Activated CD8-positive, alpha-beta memory T cell treated with anti-CD3 and anti-CD28 coated beads for 48 hours (primary cell): ENCODE measurements around the gene CMKLR1.

ENCODE experiments used
- DNase-seq, 3 experiments: peaks; one replicate each; pipeline ENCODE4 v3.0.0-alpha.2; 2020; ENCODE audit warnings: low read depth in 2 of 3, low spot score in 2 of 3

The CMKLR1 gene

DNA sequence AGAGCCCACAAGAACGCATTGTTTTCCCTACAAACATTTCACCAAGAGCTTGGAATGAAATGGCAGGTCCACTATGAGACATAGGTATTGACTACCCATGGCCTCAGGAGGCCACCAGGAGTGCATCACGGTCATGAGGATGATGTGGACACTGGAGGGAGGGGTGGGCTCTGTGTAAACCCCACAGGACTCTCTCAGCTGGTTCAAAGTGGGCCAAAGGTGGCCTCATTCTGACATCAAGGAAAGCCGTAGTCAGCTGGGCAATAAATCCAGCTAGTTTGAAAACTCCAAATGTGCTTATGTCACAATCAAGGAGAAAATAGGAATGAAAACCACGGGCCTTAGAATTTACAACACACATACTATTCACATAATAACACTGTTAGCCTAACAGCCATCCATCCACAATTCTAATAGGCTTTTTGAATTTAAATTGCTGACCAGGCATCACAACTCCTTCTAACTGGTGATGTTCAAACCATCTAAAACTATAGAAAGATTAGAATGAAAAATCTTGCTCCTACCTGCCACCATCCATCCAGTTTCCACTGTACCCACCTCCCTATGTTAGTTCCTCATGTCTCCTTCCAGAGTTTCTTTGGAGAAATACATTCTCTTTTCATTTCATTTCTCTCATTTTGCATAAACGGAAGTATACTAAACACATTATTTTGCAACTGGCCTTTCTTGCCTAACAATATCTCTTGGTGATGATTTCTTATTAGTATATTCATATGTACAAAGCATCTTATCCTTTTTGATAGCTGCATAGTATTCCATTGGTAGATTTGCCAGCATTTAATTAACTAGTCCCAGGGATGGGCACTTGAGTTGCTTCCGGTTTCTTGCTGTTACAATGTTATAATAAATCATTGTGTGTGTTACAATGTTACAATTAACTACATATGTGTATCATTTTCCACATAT is 21.5 kb downstream of the CMKLR1 start:
- no peak for DNase-seq

DNA sequence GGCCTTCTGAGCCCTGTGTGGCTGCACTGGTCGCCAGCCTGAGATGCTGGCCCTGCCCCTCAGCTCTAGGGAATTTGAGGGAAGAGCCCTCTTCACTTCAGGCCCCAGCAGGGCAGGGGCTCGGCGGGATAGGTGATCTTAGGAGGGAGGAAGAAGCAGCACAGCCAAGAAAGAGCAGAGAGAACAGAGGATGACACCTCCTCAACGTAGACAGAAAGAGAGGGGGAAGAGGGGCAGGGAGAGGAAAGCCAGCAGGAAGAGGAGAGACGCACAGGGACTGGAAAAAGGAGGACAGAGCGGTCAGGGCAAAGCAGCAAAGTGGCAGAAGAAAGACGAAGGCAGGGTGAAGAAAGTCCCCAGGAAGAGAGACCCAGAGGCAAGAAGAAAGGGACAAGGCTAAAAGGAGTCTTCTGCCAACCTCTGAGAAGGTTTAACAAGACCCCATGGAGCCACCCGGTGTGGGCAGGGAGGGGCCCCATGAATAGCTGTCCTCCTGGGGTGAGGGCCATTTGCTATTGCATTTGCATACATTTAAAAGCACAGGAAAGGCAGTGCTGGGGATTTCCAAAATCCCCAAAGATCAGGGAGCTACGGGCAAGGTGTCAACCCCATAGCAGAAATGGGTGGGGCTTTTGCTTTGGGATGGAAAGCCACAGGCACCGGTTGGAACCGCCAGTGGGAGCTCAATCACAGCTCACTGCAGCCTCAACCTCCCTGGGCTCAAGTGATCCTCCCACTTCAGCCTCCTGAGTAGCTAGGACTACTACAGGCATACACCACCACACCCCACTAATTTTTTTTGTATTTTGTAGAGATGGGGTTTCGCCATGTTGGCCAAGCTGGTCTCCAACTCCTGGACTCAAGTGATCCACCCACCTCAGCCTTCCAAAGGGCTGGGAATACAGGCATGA is 22.7 kb downstream of the CMKLR1 start:
- DNase-seq, result no peak

DNA sequence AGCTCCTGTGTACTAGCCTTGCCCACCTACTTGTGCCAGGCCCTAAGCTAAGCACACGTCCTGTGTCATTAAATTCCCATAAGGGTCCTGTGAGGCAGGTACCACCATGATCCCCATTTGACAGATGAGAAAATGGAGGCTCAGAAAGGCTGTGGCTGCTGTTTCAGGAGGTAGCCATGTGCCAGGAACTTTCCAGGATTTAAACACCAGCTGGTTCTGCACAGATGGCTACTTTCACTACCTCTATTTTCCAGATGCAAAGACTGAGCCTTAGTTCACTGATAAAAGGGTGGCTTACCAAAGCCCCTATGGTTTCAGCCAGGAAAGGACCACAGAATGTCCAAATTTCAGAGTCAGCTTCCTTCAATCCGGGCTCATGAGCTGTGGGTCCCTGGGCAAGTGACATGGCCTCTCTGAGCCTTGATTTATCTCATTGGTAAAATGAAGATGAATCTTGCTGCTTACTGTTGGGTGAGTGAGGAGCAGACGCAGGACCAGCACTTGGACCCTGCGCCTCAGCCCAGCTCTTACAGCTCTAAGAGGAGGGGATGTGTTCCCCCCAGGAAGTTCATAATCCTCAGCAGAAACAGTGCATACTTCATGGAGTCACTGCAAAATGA is 23.5 kb downstream of the CMKLR1 start:
- DNase-seq, result no peak

DNA sequence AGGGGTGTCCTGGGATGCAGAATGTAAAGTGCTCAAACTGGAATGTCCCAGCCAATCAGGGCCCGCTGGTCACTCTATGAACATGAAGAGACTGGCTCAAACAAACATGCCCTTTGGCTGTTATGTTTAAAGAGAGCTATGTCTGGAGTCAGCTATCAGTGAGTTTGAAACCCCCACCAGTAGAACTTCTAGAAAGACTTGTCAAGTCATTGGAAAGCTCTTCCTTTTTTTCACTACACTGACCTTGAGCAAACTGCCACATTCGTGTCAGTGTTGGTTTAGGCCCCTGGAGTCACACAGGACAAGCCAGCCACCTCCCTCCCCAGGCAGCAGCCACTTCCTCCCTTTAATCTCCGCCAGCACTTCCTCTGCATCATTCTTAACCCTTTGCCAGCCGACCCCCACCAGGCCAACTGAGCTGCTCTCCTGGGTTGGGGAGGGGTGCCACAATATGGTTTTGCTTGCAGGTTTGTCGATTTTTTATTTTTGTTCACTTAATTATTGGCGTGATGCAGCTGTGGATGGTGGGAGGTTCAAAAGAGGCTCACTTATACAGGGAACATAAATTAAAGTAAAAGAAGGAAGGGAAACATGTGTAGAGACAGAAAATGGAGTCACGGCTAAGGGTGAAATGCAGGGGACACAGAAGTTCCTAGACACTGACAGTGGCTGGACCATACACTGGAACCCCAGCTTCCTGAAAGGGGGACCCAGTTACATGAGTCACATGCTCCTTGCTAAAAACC is 25.3 kb downstream of the CMKLR1 start:
- DNase-seq, result no peak

DNA sequence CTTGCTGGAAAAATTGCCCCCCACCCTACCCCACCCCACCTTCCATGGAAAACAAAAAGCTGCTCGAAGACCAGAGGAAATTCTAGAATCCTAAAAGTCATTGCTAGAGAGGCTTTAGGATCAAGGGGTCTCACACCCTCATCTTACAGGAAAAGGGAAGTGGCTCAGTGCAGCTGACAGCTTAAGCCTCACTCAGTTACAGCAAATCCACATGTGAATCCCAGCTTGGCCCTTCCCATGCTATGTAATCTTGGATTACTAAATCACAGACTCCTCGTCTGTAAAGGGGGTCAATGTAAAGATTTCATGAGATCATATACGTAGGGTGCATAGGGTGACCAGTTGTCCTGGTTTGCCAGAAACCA is 25.9 kb downstream of the CMKLR1 start:
- DNase-seq, result no peak

DNA sequence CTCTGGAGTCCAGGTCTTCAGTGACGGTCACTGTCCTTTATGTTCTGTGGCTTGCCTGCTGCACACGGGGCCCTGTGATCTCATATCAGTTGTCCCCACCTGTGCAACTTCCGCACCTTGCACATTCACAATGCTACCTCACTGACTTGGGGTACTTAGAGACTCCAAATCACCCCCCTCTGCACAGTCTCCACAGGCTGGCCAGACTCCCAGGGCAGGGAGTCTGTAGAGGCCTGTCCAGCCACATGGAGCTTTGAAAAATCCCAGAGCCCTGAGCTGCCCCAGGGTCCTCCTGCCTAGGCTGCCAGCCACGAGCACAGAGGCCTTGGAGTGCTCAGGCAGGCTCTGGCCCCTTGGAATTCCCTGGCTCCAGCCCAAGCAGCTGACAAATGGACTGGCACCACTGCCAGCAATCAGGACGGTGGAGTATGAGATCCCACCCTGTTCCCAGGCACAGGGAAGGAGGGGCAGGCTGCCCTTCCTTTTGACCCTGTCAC is 26.4 kb downstream of the CMKLR1 start:
- DNase-seq, result no peak

DNA sequence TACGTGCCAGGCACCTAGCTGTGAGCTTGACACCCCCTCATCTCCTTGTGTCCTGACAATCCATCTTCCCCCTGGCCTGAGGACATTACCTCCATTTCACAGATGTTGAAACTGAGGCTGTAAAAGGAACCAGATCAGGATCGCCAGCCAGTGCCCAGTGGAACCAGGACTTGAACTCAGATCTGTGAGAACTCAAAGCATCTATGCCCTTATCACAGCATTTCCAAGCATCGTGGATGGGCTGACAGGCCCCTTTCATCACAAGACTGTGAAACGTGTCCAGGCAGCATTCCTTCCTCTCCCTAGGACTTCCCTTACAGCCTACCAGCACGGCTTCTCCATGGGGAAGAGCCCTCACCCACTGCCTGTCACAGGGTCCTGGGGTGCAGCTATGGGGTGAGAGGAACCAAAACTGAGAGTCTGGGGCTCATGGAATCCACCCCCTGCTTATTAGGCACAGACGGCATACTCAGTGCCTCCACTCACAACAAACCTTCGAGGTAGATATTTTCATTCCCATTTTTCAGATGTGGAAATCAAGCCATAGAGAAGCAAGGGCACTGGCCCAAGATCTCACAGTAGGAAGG is 26.9 kb downstream of the CMKLR1 start:
- no peak for DNase-seq

DNA sequence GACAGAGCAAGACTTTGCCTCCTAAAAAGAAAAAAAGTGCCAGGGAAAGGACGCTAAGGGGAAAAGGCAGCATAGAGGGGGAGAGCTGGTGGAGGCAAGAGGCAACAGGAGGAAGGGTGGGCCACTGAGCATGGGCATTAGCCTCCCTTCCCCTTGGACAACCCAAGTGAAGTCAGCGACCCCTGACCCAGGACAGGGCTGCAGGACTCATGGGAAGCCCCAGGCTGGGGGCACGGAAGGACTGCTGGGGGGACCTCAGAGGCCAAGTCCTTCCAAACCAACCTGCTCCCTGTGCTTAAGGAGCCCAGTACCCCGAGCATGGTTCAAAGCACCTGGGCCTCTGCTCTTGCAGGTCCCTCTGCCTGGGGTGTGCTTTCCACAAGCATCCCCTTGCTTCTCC is 27.5 kb downstream of the CMKLR1 start:
- DNase-seq, result no peak

DNA sequence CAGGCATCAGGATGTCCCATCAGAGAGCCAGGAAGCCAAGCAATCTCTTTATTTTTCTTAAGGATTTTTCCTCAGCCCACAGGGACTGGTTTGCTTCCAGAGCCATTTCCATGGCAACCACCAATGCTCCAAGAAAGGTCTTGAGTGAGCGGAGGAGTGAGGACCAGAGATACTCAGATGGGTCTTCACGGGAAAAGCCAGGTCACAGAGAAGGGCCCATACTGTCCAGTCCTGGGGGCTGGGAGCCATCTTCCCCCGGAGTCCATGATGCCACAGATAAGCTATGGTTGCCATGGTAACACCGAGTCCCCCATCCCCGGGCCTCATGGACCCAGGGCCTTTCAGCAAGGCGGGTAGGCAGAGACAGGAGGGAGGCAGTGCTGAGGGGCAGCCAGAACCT is 28.6 kb downstream of the CMKLR1 start:
- DNase-seq, result no peak

DNA sequence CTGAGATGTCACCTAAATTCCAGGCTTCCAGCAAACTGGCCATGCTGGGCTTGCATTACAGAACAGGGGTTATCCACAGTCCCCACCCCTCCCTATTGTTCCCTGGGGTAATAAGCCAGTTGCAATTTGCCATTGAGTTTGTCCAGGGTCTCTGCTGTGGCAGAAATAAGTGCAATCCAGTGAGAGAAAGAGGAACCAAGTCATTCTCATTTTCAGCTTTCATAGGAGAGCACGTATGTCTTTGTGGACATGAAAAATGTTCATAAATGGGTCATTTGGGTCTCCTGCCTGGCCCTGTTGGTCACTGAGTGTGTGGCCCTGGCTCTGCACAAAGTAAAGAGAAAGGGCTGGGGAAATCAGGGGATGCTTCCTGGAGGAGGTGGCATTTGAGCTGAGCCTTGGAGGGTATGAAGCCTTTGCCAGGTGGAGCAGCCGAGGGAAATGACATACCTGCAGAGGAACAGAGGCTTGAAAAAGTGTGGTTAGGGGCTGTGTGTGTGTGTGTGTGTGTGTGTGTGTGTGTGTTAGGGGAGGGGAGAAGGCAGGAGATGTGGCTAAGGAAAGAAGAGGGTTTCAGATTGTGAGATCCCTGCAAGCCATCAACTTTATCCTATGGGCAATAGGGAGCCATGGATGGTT is 29.3 kb downstream of the CMKLR1 start:
- no peak for DNase-seq

DNA sequence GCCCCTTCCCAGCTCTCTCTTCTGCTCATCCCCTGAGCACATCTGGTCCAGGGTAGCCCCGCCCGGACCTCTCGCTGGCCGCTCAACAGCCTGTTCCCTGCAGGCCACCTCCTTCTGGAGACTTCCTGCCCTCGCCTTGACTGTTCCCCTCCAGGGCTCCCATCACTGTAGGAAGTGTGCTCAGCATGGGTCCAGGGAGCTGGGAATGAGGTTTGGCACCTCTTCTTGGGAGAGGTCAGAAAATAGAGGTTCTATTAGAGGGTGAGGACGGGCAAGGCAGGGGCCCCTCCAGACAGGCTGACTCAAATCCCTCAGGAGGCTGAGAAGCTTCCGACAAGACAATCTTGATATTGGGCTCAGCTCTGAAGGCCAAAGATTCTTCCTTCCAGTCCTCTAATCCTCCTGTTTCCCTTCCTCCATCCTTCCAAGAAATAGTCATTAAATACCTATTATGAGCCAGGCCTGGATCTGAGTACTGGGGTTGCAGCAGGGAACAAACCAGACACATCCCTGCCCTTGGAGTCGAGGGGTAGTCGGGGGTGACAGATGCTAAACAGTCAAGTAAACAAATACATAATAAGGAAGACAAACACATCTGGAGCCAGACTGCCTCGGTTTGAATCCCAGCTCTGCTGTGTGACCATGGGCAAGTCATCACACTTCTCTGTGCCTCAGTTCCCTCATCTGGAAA is 30.6 kb downstream of the CMKLR1 start:
- DNase-seq, result no peak

DNA sequence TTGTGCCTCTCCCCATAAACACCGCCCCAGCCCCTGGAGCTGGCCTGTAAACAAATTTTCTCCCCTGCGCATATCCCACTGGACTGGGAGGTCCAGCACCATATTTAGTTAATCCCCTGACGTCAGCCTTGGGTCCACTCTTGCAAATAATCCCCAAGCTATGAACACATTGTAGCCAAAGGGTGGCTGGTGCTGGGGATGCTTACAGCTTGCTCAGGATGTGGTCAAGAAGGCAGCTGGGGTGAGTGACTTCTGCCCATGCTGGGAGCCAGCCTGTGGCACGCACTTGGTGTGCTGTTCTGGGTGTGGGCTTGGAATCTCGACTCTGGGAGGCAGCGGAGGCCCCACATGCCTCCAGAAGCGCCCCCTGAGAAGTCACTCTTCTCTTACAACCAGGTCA is 32.1 kb downstream of the CMKLR1 start:
- no peak for DNase-seq

DNA sequence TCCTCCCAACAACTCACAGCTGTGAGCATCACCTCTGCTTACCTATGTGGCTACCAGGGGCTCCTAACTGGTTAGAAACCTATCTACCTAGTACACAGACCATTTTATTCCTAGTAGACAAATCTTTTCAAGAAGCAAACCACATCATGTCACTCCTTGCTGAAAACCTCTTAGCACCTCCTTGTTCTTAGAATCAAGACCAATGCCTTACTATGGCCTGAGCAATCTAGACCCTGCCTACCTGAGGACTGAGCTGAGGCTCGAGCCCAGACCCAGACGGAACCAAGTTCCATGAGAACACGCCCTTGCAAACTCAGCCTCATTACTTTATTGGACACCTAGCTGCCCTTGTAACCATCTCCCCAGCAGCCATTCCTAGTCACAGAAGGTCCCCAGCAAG is 32.6 kb downstream of the CMKLR1 start:
- no peak for DNase-seq

DNA sequence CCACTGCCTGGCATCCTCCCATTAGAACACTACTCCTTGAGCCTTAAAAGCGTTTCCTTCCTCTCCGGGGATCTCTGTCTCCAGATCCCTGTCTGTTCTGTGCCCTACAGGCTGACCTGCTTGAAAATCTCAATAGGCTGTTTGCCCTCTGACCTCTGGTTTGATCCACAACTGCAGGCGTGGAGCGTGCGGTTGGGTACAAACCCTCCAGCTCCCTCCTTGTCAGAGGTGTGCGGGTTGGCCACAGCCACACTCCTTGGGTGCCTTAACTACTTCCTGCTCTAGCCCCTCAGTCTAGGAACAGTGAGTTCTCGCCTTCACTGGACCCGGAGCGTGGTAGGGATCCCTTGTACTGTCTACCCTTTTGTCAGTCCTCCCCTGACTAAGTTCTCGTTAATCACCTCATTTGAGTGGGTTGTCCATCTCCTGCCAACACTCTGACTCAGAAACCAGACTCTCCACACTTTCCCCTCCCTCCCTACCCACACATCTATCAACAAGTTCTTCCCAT is 33.1 kb downstream of the CMKLR1 start:
- no peak for DNase-seq

DNA sequence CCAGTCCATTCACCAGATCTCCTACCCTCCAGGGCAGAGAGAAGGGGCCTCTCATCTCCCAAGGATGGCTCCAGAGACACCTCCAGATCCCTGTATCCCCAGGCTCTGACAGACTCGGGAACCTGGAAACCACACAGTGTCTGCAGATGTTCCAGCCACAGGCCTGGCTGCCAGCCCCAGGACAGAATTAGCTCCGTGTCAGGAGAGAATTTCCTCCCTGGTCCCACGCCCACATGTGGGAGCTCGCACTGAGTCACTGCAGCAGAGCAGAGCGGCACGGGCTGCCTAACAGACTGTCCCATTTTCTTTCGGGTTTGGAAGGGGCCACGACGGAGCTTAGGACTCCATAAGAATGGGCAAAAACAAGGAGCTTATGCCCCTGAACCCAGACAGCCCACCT is 33.6 kb downstream of the CMKLR1 start:
- no peak for DNase-seq

DNA sequence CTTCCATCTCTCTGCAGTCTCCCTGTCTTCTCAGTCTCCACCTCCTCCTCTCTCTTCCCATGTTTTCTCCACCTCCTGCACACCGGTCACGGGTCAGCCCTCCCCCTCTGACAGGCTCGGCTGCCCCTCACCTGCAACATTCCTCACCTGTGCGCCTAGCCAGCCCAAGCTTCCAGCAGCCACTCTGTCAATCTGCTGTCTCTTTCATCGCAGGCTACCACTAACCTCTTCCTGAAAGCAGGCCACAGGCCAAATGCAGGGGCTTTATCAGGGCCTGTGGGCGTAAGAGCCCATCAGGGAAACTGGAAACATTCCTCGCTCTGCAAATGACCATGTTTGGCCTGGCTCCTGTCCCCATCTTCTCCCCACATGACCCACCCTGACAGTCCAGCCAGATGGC is 34.5 kb downstream of the CMKLR1 start:
- no peak for DNase-seq

DNA sequence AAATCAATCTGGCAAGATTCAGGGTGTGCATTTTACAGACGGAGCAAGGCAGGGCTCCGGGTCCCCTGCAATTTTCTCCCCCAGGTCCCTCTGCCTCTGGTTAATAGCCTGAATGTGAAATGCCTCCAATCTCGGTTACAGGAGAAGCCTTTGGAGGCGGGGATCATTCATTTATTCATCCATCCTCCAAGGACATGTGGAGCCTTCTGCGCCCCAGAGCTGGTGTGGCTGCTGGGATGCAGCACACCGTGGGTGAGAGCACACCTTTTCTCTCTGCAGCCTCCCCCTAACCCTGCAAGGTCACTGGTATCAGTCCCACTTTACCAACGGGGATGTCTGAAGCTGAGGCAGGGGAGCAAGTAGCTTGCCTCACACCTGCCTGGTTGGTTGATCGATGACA is 35.4 kb downstream of the CMKLR1 start:
- DNase-seq, result no peak

DNA sequence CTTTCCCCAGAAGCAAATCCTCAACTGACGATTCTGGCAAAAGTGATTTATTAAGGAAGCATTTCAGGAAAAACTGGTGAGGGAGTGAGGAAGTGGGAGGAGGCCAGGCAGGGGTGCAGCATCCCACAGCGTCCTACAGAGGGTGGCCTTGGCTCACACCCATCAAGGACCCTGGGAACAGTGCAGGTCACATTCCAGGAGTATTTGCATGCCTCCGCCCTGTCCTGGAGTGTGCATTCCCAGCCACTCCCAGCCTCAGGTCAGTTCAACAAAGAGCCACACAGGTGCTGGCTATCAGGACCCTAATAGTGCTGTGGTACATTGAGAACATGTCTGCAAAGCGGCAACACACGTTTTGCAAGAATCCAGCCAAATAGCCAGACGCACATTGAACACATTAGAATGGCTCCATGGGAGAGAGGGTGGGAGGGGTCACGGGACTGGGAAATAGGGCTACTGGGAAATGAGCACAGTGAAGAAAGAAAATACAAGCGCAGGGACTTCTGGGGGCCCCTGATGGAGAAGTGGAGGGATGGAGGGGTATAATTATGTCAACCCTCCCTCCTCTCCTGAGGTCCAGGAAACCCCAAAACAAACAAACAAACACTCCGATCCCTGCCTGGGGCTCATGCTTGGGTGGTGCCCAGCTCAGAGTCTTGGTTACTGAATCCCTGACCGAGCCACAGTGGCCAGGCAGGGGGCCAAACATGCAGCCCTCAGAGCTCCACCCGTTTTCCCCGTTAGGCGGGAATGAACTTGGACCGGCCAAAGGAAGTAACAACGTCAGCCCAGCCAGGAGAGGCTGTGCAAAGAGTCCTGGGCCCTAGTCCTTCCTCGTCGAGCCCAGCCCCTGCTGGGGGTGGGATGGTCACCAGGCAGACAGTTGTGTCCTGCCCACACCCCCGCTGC is 36.5 kb downstream of the CMKLR1 start:
- DNase-seq, result no peak
